NB4 (cell line): Measurements from ENCODE around the gene XYLT1.

Experiments used
- CTCF ChIP-seq: IDR thresholded peaks from one replicate; pipeline ENCODE4 v1.5.1; 2012; ENCODE audit warnings: low read depth, low read length
- MAX ChIP-seq: IDR thresholded peaks from 2 replicates; pipeline ENCODE4 v1.6.1; 2011; ENCODE audit warnings: low read depth, low read length
- MYC ChIP-seq: IDR thresholded peaks from 2 replicates; pipeline ENCODE4 v1.6.1; 2011; ENCODE audit warnings: low read depth, low read length
- POLR2A ChIP-seq: IDR thresholded peaks from 2 replicates; pipeline ENCODE4 v1.6.1; 2011; ENCODE audit warnings: mild to moderate bottlenecking; ENCODE audit not compliant: insufficient read length; ENCODE audit errors: extremely low read depth

GRCh38 chr16:17457997-17458396 lies 12.8 kb downstream of the XYLT1 start:
- TF ChIP-seq CTCF, result no peak
- no peak for TF ChIP-seq MAX
- no peak for TF ChIP-seq MYC
- TF ChIP-seq POLR2A, result no peak
